Neural progenitor cell (in vitro differentiated cells): ENCODE results near the gene SH3TC1. TPM values are rescaled to one million over a fixed set of nuclear protein-coding genes. Genes with fewer than 3 reads are reported as not detected.

Source experiments
- DNase-seq: peaks from one replicate; pipeline ENCODE4 v3.0.0-alpha.2; 2016; ENCODE audit warnings: low spot score
- H2AFZ ChIP-seq: fragments of 200-600 bp; sonication (generic); replicated peaks from 2 replicates; pipeline ENCODE4 v1.6.1; 2016; ENCODE audit warnings: antibody characterized with exemption
- H3F3A ChIP-seq: fragments of 200-600 bp; sonication (generic); 2 replicates; pipeline ENCODE4 v1.6.1; 2016; ENCODE audit warnings: antibody characterized with exemption, low read depth
- H3K27ac ChIP-seq: fragments of 200-600 bp; sonication (generic); 2 replicates; pipeline ENCODE4 v1.5.1; 2016; ENCODE audit warnings: mild to moderate bottlenecking
- H3K27me3 ChIP-seq: fragments of 200-600 bp; sonication (generic); 2 replicates; pipeline ENCODE4 v1.6.1; 2016; ENCODE audit warnings: mild to moderate bottlenecking, moderate library complexity
- H3K36me3 ChIP-seq: fragments of 200-600 bp; sonication (generic); 2 replicates; pipeline ENCODE4 v1.5.1; 2016
- H3K4me1 ChIP-seq: fragments of 200-600 bp; sonication (generic); 2 replicates; pipeline ENCODE4 v1.6.1; 2016; ENCODE audit warnings: mixed run types
- H3K4me2 ChIP-seq: fragments of 200-600 bp; sonication (generic); 2 replicates; pipeline ENCODE4 v1.6.1; 2016
- H3K4me3 ChIP-seq: fragments of 200-600 bp; sonication (generic); 2 replicates; pipeline ENCODE4 v1.5.1; 2016
- H3K79me2 ChIP-seq: fragments of 200-600 bp; sonication (generic); 2 replicates; pipeline ENCODE4 v1.6.1; 2016; ENCODE audit warnings: low read depth
- H3K9ac ChIP-seq: fragments of 200-600 bp; sonication (generic); 2 replicates; pipeline ENCODE4 v1.6.1; 2016
- H3K9me3 ChIP-seq: fragments of 200-600 bp; sonication (generic); 2 replicates; pipeline ENCODE4 v1.5.1; 2016; ENCODE audit warnings: low read depth
- H4K20me1 ChIP-seq: fragments of 200-600 bp; sonication (generic); 2 replicates; pipeline ENCODE4 v1.6.1; 2016; ENCODE audit warnings: low read depth
- H3K27ac Mint-ChIP-seq: 3 replicates; pipeline ENCODE4 v1.8.0; 2021; ENCODE audit warnings: mixed read lengths
- H3K27me3 Mint-ChIP-seq: 2 replicates; pipeline ENCODE4 v1.8.0; 2022; ENCODE audit warnings: low read depth, mild to moderate bottlenecking, inconsistent platforms, moderate library complexity, mixed read lengths; ENCODE audit not compliant: insufficient read depth
- H3K36me3 Mint-ChIP-seq: 3 replicates; pipeline ENCODE4 v1.8.0; 2021; ENCODE audit warnings: mixed read lengths
- H3K4me1 Mint-ChIP-seq: 3 replicates; pipeline ENCODE4 v1.8.0; 2021; ENCODE audit warnings: mixed read lengths
- H3K4me3 Mint-ChIP-seq: 3 replicates; pipeline ENCODE4 v1.8.0; 2021; ENCODE audit warnings: mild to moderate bottlenecking, moderate library complexity, mixed read lengths
- H3K9me3 Mint-ChIP-seq: 3 replicates; pipeline ENCODE4 v1.8.0; 2020; ENCODE audit warnings: mixed read lengths
- CTCF ChIP-seq: fragments of 200-600 bp; sonication (generic); IDR thresholded peaks from 2 replicates; pipeline ENCODE4 v1.5.1; 2017; ENCODE audit warnings: antibody characterized with exemption, mild to moderate bottlenecking
- EZH2 ChIP-seq: fragments of 200-600 bp; sonication (generic); IDR thresholded peaks from 2 replicates; pipeline ENCODE4 v1.6.1; 2017; ENCODE audit warnings: antibody characterized with exemption, mild to moderate bottlenecking, moderate library complexity
- EZH2phosphoT487 ChIP-seq: fragments of 200-600 bp; sonication (generic); IDR thresholded peaks from 2 replicates; pipeline ENCODE4 v1.6.1; 2017; ENCODE audit warnings: antibody characterized with exemption
- total RNA-seq: library from RNA; depleted of rRNA; stranded (reverse); fragments of >200 nt; gene quantifications from 2 replicates; pipeline ENCODE4 v1.2.3, GENCODE V29; 2015; ENCODE audit warnings: low replicate concordance

Gene SH3TC1
- total RNA-seq, 1 donor from 2014 or later, result 0.22 TPM

- Histone ChIP-seq H4K20me1 (no peaks in the 10 kb centered on the region), H3K27ac (no peak overlapping the region), H3K4me2 (no peak overlapping the region), H3K36me3 (no peaks in the 10 kb centered on the region), H3K79me2 (no peaks in the 10 kb centered on the region), H3K9ac (no peak overlapping the region), H3K27me3 (no peaks in the 10 kb centered on the region), H2AFZ (no peak overlapping the region), H3K9me3 (no peaks in the 10 kb centered on the region), H3F3A (peaks cover 8% of the 10 kb centered on the region), H3K4me3 (no peak overlapping the region), H3K4me1 (no peaks in the 10 kb centered on the region)
- Mint-ChIP-seq H3K4me3 (no peak overlapping the region), H3K4me1 (peaks cover 11% of the 10 kb centered on the region), H3K27me3 (peaks cover 5% of the 10 kb centered on the region), H3K36me3 (no peaks in the 10 kb centered on the region), H3K27ac (no peak overlapping the region), H3K9me3 (peaks cover 3% of the 10 kb centered on the region)
- no peak for DNase-seq
- TF ChIP-seq EZH2phosphoT487, result no peak
Measured at GRCh38 chr4:8179074-8179473, 20.0 kb upstream of the SH3TC1 start.

GRCh38 chr4:8179771-8180170, 19.3 kb upstream of the SH3TC1 start:
- DNase-seq, result no peak
- H3K4me3 ChIP-seq, result no peak overlapping the region
- H3K9ac ChIP-seq, result no peak overlapping the region
- H3K27me3 ChIP-seq, result no peaks in the 10 kb centered on the region
- H3K9me3 ChIP-seq, result no peaks in the 10 kb centered on the region
- no peak overlapping the region for H3K4me3 Mint-ChIP-seq
- H3F3A ChIP-seq, result peaks cover 8% of the 10 kb centered on the region
- peaks cover 5% of the 10 kb centered on the region for H3K27me3 Mint-ChIP-seq
- H3K27ac ChIP-seq, result no peak overlapping the region
- no peaks in the 10 kb centered on the region for H3K4me1 ChIP-seq
- H3K79me2 ChIP-seq, result no peaks in the 10 kb centered on the region
- no peak overlapping the region for H3K27ac Mint-ChIP-seq
- H3K9me3 Mint-ChIP-seq, result peaks cover 3% of the 10 kb centered on the region
- no peaks in the 10 kb centered on the region for H3K36me3 Mint-ChIP-seq
- H3K36me3 ChIP-seq, result no peaks in the 10 kb centered on the region
- H2AFZ ChIP-seq, result no peak overlapping the region
- TF ChIP-seq CTCF (no peak), EZH2 (no peak)
- peaks cover 12% of the 10 kb centered on the region for H3K4me1 Mint-ChIP-seq
- H4K20me1 ChIP-seq, result no peaks in the 10 kb centered on the region
- H3K4me2 ChIP-seq, result no peak overlapping the region

GRCh38 chr4:8180310-8181093, 18.6 kb upstream of the SH3TC1 start:
- no peak overlapping the region for H3K9ac ChIP-seq
- Mint-ChIP-seq H3K4me1 (peaks cover 17% of the 10 kb centered on the region), H3K27me3 (peaks cover 9% of the 10 kb centered on the region), H3K36me3 (no peaks in the 10 kb centered on the region), H3K4me3 (no peak overlapping the region), H3K9me3 (peaks cover 3% of the 10 kb centered on the region), H3K27ac (peak overlapping the region; percentile 33)
- peaks cover 8% of the 10 kb centered on the region for H3F3A ChIP-seq
- no peaks in the 10 kb centered on the region for H3K36me3 ChIP-seq
- TF ChIP-seq EZH2phosphoT487 (no peak), EZH2 (no peak), CTCF (no peak)
- H3K4me1 ChIP-seq, result no peaks in the 10 kb centered on the region
- H2AFZ ChIP-seq, result no peak overlapping the region
- no peaks in the 10 kb centered on the region for H4K20me1 ChIP-seq
- no peaks in the 10 kb centered on the region for H3K79me2 ChIP-seq
- H3K9me3 ChIP-seq, result no peaks in the 10 kb centered on the region
- no peak overlapping the region for H3K27ac ChIP-seq
- no peaks in the 10 kb centered on the region for H3K27me3 ChIP-seq
- no peak overlapping the region for H3K4me2 ChIP-seq
- no peak overlapping the region for H3K4me3 ChIP-seq
- DNase-seq, result no peak

GRCh38 chr4:8181119-8181518, 18.0 kb upstream of the SH3TC1 start:
- H3K27me3 Mint-ChIP-seq, result peaks cover 9% of the 10 kb centered on the region
- no peak for DNase-seq
- H3K4me3 Mint-ChIP-seq, result no peak overlapping the region
- no peak for TF ChIP-seq EZH2phosphoT487
- no peak for TF ChIP-seq EZH2
- TF ChIP-seq CTCF, result no peak
- no peak overlapping the region for H2AFZ ChIP-seq
- no peak overlapping the region for H3K9ac ChIP-seq
- H3K9me3 ChIP-seq, result no peaks in the 10 kb centered on the region
- H3K27ac Mint-ChIP-seq, result peak overlapping the region; percentile 33
- H3K4me2 ChIP-seq, result no peak overlapping the region
- peaks cover 23% of the 10 kb centered on the region for H3K4me1 Mint-ChIP-seq
- no peaks in the 10 kb centered on the region for H3K36me3 ChIP-seq
- H3K79me2 ChIP-seq, result no peaks in the 10 kb centered on the region
- H3K36me3 Mint-ChIP-seq, result no peaks in the 10 kb centered on the region
- H3K27ac ChIP-seq, result no peak overlapping the region
- H3K9me3 Mint-ChIP-seq, result peaks cover 3% of the 10 kb centered on the region
- H3K4me3 ChIP-seq, result no peak overlapping the region
- peaks cover 8% of the 10 kb centered on the region for H3F3A ChIP-seq
- no peaks in the 10 kb centered on the region for H4K20me1 ChIP-seq
- H3K27me3 ChIP-seq, result no peaks in the 10 kb centered on the region
- H3K4me1 ChIP-seq, result no peaks in the 10 kb centered on the region
